AG08396 (cell line): ENCODE measurements around the gene BAG1.

Experiments used
- DNase-seq: peaks from one replicate; pipeline ENCODE4 v3.0.0; 2012; ENCODE audit warnings: low spot score, mixed read lengths

The BAG1 gene

GRCh38 chr9:33242609-33243134 lies 21.8 kb downstream of the BAG1 start:
- no peak for DNase-seq

GRCh38 chr9:33241298-33241697 lies 23.2 kb downstream of the BAG1 start:
- DNase-seq: no peak

GRCh38 chr9:33239921-33240320 lies 24.6 kb downstream of the BAG1 start, which contains the start of gene SPINK4:
Gene SPINK4 (plus strand): TSS chr9:33240167. CDS start chr9:33240209, 42 bp downstream.
- DNase-seq: no peak

- DNase-seq: no peak
Measured at GRCh38 chr9:33236571-33236970, 27.9 kb downstream of the BAG1 start.

GRCh38 chr9:33234511-33235467 lies 29.7 kb downstream of the BAG1 start:
- no peak for DNase-seq

- peak; percentile 78 for DNase-seq
Measured at GRCh38 chr9:33233626-33234342, 30.7 kb downstream of the BAG1 start.

GRCh38 chr9:33232815-33233214 lies 31.7 kb downstream of the BAG1 start:
- no peak for DNase-seq

- no peak for DNase-seq
Measured at GRCh38 chr9:33231623-33231942, 32.9 kb downstream of the BAG1 start.

GRCh38 chr9:33230756-33231622 lies 33.5 kb downstream of the BAG1 start:
- DNase-seq: no peak

GRCh38 chr9:33229359-33230114 lies 35.0 kb downstream of the BAG1 start:
- no peak for DNase-seq

- DNase-seq: no peak
Measured at GRCh38 chr9:33228606-33229005, 35.9 kb downstream of the BAG1 start.

- no peak for DNase-seq
Measured at GRCh38 chr9:33227741-33228140, 36.8 kb downstream of the BAG1 start.

GRCh38 chr9:33227008-33227398 lies 37.5 kb downstream of the BAG1 start:
- DNase-seq: no peak

- no peak for DNase-seq
Measured at GRCh38 chr9:33225319-33226147, 39.0 kb downstream of the BAG1 start.

GRCh38 chr9:33223696-33224095 lies 40.8 kb downstream of the BAG1 start:
- no peak for DNase-seq

- DNase-seq: no peak
Measured at GRCh38 chr9:33222031-33222430, 42.5 kb downstream of the BAG1 start.

- DNase-seq: no peak
Measured at GRCh38 chr9:33221568-33221884, 43.0 kb downstream of the BAG1 start.

- no peak for DNase-seq
Measured at GRCh38 chr9:33220681-33221567, 43.6 kb downstream of the BAG1 start.

- DNase-seq: no peak
Measured at GRCh38 chr9:33211695-33212393, 52.7 kb downstream of the BAG1 start.
